Measurements from ENCODE around the gene CHD5.

Gene CHD5

DNA sequence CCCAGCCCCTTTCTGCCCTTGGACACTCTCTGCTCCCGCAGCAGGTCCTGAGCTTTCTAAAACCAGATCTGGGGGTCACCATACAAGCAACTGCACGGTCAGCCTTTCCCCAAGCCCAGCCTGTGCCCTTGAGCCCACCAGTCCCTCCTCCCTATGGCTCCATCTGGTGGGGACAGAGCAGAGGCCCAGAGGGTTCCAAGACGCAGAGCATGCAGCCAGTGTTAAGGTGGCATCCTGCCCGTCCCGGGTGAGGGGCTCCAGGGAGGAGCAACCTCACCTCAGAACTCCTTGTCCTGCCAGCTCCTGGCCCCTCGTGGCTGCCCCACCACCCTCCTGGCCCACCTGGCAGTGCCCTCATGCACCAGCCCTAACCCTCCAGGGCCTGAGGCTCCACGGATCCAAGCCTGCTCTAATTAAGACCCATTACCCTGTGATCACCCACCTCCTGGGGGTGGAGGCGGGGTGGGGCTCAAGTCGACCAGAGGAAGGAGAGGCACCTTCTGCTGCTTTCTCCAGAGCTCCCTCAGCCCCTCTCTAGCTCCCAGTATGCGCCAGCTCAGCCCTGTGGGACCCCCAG is 8.5 kb downstream of the CHD5 start:
- TF ChIP-seq ISL1 (CRISPR knock-in tag; IDR thresholded peaks at IDR 0.05) (no peak), ARNTL (CRISPR knock-in tag; IDR thresholded peaks at IDR 0.05; ENCODE audit: borderline replicate concordance, low read depth) (no peak), ZFP3 (CRISPR knock-in tag; IDR thresholded peaks at IDR 0.05) (no peak), PPARA (CRISPR knock-in tag; IDR thresholded peaks at IDR 0.05; ENCODE audit: borderline replicate concordance) (no peak), TOX (CRISPR knock-in tag; IDR thresholded peaks at IDR 0.05; ENCODE audit: borderline replicate concordance) (no peak), GLIS3 (CRISPR knock-in tag; IDR thresholded peaks at IDR 0.05) (no peak), SNAI2 (CRISPR knock-in tag; IDR thresholded peaks at IDR 0.05) (no peak), TCF4 (CRISPR knock-in tag; IDR thresholded peaks at IDR 0.05; ENCODE audit: borderline replicate concordance) (no peak), OSR1 (CRISPR knock-in tag; IDR thresholded peaks at IDR 0.05) (no peak), ZNF8 (CRISPR knock-in tag; IDR thresholded peaks at IDR 0.05) (no peak), ZFP30 (CRISPR knock-in tag; IDR thresholded peaks at IDR 0.05) (no peak), ZNF565 (CRISPR knock-in tag; conservative IDR thresholded peaks at IDR 0.05; ENCODE audit: low read depth) (no peak)
- TF ChIP-seq, protein P1, sequence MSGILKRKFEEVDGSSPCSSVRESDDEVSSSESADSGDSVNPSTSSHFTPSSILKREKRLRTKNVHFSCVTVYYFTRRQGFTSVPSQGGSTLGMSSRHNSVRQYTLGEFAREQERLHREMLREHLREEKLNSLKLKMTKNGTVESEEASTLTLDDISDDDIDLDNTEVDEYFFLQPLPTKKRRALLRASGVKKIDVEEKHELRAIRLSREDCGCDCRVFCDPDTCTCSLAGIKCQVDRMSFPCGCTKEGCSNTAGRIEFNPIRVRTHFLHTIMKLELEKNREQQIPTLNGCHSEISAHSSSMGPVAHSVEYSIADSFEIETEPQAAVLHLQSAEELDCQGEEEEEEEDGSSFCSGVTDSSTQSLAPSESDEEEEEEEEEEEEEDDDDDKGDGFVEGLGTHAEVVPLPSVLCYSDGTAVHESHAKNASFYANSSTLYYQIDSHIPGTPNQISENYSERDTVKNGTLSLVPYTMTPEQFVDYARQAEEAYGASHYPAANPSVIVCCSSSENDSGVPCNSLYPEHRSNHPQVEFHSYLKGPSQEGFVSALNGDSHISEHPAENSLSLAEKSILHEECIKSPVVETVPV (CRISPR knock-in tag; IDR thresholded peaks at IDR 0.05): no peak
- TF ChIP-seq, protein P2, sequence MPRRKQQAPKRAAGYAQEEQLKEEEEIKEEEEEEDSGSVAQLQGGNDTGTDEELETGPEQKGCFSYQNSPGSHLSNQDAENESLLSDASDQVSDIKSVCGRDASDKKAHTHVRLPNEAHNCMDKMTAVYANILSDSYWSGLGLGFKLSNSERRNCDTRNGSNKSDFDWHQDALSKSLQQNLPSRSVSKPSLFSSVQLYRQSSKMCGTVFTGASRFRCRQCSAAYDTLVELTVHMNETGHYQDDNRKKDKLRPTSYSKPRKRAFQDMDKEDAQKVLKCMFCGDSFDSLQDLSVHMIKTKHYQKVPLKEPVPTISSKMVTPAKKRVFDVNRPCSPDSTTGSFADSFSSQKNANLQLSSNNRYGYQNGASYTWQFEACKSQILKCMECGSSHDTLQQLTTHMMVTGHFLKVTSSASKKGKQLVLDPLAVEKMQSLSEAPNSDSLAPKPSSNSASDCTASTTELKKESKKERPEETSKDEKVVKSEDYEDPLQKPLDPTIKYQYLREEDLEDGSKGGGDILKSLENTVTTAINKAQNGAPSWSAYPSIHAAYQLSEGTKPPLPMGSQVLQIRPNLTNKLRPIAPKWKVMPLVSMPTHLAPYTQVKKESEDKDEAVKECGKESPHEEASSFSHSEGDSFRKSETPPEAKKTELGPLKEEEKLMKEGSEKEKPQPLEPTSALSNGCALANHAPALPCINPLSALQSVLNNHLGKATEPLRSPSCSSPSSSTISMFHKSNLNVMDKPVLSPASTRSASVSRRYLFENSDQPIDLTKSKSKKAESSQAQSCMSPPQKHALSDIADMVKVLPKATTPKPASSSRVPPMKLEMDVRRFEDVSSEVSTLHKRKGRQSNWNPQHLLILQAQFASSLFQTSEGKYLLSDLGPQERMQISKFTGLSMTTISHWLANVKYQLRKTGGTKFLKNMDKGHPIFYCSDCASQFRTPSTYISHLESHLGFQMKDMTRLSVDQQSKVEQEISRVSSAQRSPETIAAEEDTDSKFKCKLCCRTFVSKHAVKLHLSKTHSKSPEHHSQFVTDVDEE (CRISPR knock-in tag; IDR thresholded peaks at IDR 0.05): no peak

DNA sequence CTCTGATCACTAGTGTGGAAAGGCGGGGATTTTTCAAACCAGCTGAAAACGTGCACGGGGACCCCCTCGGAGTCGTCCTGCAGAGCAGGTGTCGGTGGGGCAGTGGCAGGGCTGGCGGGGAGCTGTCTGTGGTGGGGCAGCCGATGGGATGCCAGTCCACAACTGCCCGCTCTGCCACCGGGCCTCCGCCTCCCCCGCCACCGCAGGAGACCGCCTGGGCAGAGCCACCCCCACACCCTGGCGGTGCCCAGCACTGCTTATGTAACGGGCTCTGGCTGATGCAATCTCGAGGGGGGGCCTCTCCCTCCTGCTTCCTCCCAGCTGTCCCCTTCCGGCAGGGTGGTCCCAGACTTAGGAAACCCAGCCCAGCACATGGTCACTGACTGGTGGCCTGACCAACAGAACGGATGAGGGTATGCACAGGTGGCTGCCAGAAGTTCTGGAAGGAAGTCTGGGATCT is 9.3 kb downstream of the CHD5 start:
- ATAC-seq: no peak
- no peak for TF ChIP-seq CSDC2 (CRISPR knock-in tag; IDR thresholded peaks at IDR 0.05)
- TF ChIP-seq ESRRG (CRISPR knock-in tag; IDR thresholded peaks at IDR 0.05): no peak
- TF ChIP-seq, protein P3, sequence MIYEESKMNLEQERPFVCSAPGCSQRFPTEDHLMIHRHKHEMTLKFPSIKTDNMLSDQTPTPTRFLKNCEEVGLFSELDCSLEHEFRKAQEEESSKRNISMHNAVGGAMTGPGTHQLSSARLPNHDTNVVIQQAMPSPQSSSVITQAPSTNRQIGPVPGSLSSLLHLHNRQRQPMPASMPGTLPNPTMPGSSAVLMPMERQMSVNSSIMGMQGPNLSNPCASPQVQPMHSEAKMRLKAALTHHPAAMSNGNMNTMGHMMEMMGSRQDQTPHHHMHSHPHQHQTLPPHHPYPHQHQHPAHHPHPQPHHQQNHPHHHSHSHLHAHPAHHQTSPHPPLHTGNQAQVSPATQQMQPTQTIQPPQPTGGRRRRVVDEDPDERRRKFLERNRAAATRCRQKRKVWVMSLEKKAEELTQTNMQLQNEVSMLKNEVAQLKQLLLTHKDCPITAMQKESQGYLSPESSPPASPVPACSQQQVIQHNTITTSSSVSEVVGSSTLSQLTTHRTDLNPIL (CRISPR knock-in tag; IDR thresholded peaks at IDR 0.05; ENCODE audit: low read depth): no peak
- TF ChIP-seq RARB (CRISPR knock-in tag; IDR thresholded peaks at IDR 0.05): no peak
- TF ChIP-seq, protein P4, sequence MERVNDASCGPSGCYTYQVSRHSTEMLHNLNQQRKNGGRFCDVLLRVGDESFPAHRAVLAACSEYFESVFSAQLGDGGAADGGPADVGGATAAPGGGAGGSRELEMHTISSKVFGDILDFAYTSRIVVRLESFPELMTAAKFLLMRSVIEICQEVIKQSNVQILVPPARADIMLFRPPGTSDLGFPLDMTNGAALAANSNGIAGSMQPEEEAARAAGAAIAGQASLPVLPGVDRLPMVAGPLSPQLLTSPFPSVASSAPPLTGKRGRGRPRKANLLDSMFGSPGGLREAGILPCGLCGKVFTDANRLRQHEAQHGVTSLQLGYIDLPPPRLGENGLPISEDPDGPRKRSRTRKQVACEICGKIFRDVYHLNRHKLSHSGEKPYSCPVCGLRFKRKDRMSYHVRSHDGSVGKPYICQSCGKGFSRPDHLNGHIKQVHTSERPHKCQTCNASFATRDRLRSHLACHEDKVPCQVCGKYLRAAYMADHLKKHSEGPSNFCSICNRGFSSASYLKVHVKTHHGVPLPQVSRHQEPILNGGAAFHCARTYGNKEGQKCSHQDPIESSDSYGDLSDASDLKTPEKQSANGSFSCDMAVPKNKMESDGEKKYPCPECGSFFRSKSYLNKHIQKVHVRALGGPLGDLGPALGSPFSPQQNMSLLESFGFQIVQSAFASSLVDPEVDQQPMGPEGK (CRISPR knock-in tag; IDR thresholded peaks at IDR 0.05; ENCODE audit: borderline replicate concordance): no peak
- TF ChIP-seq SNAI2 (CRISPR knock-in tag; IDR thresholded peaks at IDR 0.05): no peak
- TF ChIP-seq ZNF8 (CRISPR knock-in tag; IDR thresholded peaks at IDR 0.05): no peak
- no peak for TF ChIP-seq ZNF70 (CRISPR knock-in tag; IDR thresholded peaks at IDR 0.05)
- TF ChIP-seq ARNTL (CRISPR knock-in tag; IDR thresholded peaks at IDR 0.05; ENCODE audit: borderline replicate concordance, low read depth): no peak
- no peak for TF ChIP-seq ZFP30 (CRISPR knock-in tag; IDR thresholded peaks at IDR 0.05)
- TF ChIP-seq, protein P1 (CRISPR knock-in tag; IDR thresholded peaks at IDR 0.05): no peak
- TF ChIP-seq, protein P5, sequence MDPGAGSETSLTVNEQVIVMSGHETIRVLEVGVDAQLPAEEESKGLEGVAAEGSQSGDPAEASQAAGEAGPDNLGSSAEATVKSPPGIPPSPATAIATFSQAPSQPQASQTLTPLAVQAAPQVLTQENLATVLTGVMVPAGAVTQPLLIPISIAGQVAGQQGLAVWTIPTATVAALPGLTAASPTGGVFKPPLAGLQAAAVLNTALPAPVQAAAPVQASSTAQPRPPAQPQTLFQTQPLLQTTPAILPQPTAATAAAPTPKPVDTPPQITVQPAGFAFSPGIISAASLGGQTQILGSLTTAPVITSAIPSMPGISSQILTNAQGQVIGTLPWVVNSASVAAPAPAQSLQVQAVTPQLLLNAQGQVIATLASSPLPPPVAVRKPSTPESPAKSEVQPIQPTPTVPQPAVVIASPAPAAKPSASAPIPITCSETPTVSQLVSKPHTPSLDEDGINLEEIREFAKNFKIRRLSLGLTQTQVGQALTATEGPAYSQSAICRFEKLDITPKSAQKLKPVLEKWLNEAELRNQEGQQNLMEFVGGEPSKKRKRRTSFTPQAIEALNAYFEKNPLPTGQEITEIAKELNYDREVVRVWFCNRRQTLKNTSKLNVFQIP (CRISPR knock-in tag; IDR thresholded peaks at IDR 0.05; ENCODE audit: borderline replicate concordance, low read depth): no peak
- TF ChIP-seq, protein P2 (CRISPR knock-in tag; IDR thresholded peaks at IDR 0.05): no peak
- no peak for TF ChIP-seq TOX (CRISPR knock-in tag; IDR thresholded peaks at IDR 0.05; ENCODE audit: borderline replicate concordance)
- no peak for TF ChIP-seq ZNF565 (CRISPR knock-in tag; conservative IDR thresholded peaks at IDR 0.05; ENCODE audit: low read depth)
- TF ChIP-seq GLIS3 (CRISPR knock-in tag; IDR thresholded peaks at IDR 0.05): no peak
- no peak for TF ChIP-seq ZC3H10 (CRISPR knock-in tag; IDR thresholded peaks at IDR 0.05)

More for the DNA sequence above, 8.5 kb downstream of the CHD5 start:
- peak; percentile 74 for ATAC-seq

Measured in SK-N-SH treated with all-trans-retinoic acid at 6 μM for 48 hours (cell line).